T-helper 2 cell (primary cell): ENCODE results near the gene JUNB.
"Not testable (repeated sequence)": the region's sequence is repeated elsewhere in the genome, so short reads cannot be mapped to it uniquely, and the experiment has no call there.

Experiments used
- DNase-seq, 5 experiments: peaks; one replicate each; pipeline versions ENCODE4 v3.0.0 to v3.0.0-alpha.2; 2012 to 2022

Gene JUNB

DNA sequence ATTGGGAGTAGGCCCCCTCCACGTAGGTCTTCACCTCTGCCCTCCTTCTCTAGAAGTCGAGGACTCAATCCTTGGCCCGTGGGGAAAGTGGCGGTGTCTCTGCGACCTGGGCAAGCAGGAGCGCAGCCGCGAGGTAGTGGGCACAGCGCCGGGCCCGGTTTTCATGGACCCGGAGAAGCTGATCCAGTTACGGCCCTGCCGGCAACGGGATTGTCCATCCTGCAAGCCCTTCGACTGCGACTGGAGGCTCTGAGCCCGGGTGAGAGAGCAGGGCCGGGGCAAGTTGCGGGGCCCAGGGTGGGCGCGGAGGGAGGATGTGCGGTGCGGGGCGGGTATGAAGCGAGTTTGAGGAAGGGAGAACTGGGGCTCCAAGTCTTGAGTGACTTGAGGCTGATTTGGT is 12.8 kb downstream of the JUNB start:
- DNase-seq, result no peak

- DNase-seq, result peak; percentile 68 to 94 (median 78)
Measured at GRCh38 chr19:12806242-12807081, 15.2 kb downstream of the JUNB start, which contains the start of gene RNASEH2A. TSS of gene RNASEH2A (plus strand) at chr19:12806584. CDS start at chr19:12806674, 90 bp downstream.

GRCh38 chr19:12815088-12815487 is 23.8 kb downstream of the JUNB start:
- DNase-seq, result no peak

DNA sequence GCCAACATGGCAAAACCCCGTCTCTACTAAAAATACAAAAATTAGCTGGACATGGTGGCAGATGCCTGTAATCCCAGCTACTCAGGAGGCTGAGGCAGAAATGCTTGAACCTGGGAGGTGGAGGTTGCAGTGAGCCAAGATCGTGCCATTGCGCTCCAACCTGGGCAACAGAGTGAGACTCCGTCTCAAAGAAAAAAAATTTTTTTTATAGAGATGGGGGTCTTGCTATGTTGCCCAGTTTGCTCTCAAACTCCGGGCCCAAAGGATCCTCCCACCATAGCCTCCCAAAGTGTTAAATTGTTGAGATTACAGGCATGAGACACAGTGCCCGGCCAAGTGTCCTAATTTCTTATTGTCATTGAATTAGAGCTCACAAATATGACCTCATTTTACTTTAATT is 25.9 kb downstream of the JUNB start:
- not testable (repeated sequence) for DNase-seq

DNA sequence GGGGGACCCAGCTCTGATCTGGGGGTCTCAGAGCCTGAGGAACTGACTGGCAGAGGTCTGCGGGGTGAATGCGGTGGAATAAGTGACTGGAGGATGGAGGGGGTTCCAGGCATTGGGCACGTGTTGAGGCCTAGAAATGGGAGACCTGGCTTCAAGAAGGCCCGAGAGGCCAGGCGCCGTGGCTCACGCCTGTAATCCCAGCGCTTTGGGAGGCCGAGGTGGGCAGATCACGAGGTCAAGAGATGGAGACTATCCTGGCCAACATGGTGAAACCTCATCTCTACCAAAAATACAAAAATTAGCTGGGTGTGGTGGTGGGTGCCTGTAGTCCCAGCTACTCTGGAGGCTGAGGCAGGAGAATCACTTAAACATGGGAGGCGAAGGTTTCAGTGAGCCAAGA is 26.5 kb downstream of the JUNB start:
- not testable (repeated sequence) for DNase-seq

- no peak for DNase-seq
Measured at GRCh38 chr19:12821761-12822160, 30.5 kb downstream of the JUNB start.

DNA sequence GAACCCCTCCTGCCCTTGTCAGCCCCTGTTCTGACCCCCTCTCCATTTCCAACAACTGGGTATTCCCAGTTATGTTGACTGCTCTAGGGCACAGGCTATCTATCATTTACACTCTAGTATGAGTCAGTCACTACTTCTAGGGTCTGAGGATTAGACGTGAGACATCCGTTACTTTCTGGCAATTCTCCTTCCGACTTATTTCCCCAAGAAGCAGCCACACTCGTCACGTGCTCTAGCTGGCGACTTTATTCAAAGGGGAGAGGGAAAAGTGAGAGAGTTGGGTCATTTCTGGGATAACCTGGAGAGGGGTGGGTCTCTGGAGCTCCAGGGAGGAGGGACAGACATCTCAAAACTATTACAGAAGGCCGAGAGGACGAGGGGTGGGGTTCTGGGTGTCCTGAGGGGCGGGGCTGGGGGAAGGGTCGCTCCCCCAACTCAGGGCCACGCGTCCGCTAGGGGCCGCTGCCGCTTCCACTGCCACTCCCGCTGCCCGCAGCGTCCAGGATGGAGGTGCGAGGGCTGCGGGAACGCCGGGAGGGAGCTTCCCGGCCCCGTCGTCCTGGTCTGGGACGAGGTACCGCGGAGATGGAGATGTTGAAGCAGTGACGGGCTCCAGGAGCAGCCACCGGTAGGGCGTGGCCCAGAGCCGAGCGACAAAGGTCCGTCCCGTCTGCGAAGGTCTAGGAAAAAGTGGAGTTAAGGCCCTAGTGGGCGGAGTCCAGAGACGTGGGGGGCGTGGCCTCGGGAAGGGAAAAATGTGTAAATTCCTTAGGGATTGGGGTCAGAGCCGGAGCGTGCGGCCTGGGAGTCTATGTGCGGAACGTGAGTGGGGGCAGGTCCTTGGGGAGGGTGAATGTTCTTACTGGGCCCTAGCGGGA is 34.2 kb downstream of the JUNB start:
- peak in 1 of 5 experiments; percentile 26 for DNase-seq

DNA sequence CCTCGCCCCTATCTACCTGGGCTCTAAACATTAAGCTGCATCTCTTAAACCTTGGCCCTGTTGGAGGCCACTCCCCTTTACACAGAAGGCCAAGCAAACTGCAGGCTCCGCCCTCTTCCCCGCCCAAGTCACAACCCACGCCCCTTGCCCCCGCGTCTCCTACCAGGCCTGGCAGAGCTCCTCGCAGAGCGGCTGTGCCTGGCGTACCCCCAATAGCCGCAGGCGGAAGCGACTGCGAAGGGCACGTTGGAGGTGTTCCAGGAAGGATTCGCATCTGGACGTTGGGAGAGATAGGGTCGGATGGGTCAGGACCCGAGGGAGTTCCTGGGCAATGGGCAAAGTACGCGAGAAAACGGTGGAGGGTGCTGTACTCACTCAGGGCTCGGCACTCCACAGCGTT is 37.2 kb downstream of the JUNB start:
- peak in 1 of 5 experiments; percentile 54 for DNase-seq

DNA sequence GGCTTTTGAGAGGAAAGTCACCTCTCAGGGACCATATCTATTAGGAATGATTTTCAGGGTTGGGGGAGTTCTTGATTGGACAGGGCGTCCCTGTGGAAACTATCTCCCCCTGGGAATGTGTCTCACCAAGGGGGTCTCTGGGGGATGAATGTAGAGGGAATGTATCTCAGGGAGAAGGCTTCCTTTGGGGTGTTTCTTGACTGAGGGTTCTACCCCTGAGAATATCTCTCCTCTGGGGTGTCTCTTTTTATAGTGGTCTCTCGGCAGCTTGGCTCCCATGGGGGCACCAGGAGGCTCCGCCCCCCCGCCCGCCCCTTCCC is 42.1 kb downstream of the JUNB start:
- no peak for DNase-seq

GRCh38 chr19:12833738-12834565 is 42.7 kb downstream of the JUNB start:
- peak in 2 of 5 experiments; percentile 33 to 67 for DNase-seq

GRCh38 chr19:12834566-12834943 is 43.3 kb downstream of the JUNB start, which contains the start of gene RTBDN:
TSS of gene RTBDN (minus strand) at chr19:12834579. CDS start at chr19:12829979, 4,600 bp downstream.
- no peak for DNase-seq

DNA sequence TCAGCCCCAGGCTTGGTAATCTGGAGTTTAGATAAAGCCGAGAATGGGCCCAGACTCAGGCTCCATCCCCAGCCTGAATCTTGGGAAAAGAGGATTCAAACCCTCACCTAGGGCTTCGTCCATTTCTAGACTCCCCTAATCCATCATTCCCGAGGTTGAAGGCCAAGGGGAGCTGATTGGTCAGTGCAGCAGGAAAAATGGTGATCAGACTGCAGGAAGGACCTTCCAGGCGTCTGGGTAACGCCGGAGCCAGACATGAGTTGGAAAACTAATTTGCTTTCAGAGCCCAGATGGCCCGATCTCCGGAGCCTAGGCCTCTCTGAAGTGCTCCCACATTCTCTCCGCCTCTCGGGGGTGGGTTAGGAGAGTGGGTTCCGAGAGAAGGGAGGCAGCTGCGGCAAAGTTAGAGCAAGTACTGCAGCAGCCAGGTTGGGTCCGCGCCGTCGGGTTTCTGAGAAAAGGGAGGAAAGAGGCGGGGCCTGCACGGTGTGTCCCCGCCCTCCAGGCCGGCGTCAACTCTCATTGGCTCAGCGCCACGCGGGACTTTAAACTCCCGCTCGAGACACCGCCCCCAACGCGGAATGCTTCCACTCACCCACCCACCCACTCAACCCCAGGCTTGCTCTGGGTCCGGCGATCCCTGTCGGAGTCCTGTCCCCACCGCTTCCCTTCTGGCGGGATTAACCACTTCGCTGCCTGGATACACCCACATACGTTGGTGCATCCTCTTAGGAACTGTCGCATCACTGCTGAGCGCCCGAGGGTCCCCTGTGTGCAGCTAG is 43.9 kb downstream of the JUNB start:
- DNase-seq, result peak in 1 of 5 experiments; percentile 56

- no peak for DNase-seq
Measured at GRCh38 chr19:12836529-12836863, 45.2 kb downstream of the JUNB start.

DNA sequence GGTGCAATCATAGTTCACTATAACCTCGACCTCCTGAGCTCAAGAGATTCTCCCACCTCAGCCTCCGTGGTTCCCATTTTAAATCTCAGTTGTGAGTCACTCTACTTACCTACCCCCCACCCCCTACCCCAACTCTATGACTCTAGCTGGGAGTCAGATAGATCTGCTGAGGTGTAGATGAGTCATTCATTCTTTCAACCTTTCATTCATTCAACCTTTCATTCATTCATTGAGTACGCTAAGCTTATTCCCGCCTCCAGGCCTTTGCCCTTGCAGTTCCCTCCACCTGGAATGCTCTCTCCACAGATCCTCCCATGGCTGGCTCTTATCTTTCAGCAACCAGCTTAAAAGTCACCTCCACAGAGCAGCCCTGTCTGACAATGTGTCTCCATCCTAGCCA is 45.9 kb downstream of the JUNB start:
- DNase-seq, result no peak

DNA sequence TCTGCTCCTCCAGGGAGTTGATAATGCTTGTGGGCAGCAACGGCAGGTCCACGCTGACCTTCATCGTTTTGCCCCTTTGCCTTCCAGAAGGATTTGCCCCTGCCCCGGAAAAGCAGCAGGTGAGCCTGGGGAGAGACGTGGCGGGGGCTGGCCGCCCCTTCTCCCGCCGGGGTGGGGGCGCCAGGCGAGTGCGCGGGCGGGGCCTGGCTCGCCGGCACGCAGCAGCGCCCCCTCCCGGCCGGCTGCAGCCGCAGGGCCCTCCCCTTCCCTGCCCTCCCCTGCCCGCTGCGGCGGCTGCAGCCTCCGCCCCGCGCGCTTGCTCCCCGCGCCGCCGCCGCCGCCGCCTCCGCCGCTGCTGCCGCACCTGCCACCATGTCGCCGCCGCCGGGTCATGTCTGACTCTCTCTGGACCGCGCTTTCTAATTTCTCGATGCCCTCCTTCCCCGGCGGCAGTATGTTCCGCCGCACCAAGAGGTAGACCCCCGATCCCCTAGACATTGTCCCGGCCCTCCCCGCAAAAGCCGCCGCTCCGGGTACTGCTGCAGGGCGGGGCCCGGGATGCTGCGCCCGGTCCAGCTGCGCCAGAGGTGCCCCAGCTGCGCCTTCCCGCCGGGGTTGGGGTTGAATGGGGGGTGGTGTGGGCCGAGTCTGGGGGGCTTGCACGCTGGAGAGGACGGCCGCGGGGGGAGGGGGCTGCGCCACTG is 47.0 kb downstream of the JUNB start, which contains the start of gene MAST1:
Gene MAST1, plus strand, starts transcription at position 334 of the 704 bp plus-strand sequence. Its CDS starts 58 bp downstream, at position 392.
- DNase-seq, result peak in 4 of 5 experiments; percentile 19 to 75 (median 42)

GRCh38 chr19:12838886-12839756 is 47.8 kb downstream of the JUNB start:
- peak in 2 of 5 experiments; percentile 35 to 75 for DNase-seq

DNA sequence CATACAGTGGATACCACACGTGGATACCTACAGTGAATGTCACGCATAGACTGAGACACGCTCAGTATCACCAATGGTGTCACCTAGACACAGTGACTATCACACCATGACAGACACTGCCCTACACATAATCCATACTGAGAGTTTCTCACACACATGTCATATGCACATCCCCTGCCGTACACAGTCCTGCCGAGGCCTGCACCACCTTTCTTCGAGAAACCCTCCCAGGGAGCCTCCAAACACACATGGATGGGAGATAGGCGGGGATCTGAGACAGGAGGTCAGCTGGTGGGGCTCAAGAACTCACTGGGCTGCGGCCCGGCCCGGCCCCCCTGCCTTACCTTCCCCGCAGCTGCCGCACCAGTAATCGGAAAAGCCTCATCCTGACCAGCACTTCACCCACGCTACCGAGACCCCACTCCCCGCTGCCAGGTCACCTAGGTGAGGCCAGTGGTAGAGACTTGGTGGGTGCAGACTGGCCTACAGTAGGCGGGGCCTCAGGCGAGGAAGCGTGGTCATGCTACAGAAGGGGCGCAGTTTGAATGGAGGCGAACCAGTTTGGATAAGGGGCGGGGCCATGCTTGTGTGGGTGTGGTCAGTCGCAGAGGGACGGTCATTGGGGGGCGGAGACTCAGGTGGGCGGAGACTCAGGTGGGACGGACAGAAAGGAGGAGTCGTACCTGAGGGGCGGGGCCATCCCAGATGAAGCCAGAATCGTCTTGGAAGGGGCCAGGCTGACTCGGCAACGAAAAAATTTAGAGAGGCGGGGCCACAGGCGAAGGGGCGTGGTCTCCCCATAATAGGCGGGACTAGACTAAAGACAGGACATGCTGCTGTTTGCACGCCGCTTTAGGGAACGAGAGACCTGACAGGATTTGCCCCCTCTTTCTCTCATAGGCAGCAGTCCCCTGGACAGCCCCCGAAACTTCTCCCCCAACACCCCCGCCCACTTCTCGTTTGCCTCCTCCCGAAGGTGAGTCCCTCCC is 49.1 kb downstream of the JUNB start:
- DNase-seq, result peak in 1 of 5 experiments; percentile 52

- peak in 1 of 5 experiments; percentile 30 for DNase-seq
Measured at GRCh38 chr19:12841094-12841493, 49.8 kb downstream of the JUNB start.

- no peak for DNase-seq
Measured at GRCh38 chr19:12842511-12842910, 51.2 kb downstream of the JUNB start.
